Activated naive CD4-positive, alpha-beta T cell treated with anti-CD3 and anti-CD28 coated beads, Interleukin-2, amount 50 U/mL, for 24 hours (primary cell): ENCODE measurements around the gene UFM1.

ENCODE experiments used
- H3K27ac Mint-ChIP-seq: one replicate; pipeline ENCODE4 v1.8.0; 2021; ENCODE audit warnings: mild to moderate bottlenecking, mixed read lengths
- H3K27me3 Mint-ChIP-seq: one replicate; pipeline ENCODE4 v1.8.0; 2021; ENCODE audit warnings: mixed read lengths
- H3K36me3 Mint-ChIP-seq: one replicate; pipeline ENCODE4 v1.8.0; 2021; ENCODE audit warnings: mixed read lengths
- H3K4me1 Mint-ChIP-seq: one replicate; pipeline ENCODE4 v1.8.0; 2021; ENCODE audit warnings: mixed read lengths
- H3K4me3 Mint-ChIP-seq: one replicate; pipeline ENCODE4 v1.8.0; 2021; ENCODE audit warnings: mild to moderate bottlenecking, mixed read lengths
- H3K9me3 Mint-ChIP-seq: one replicate; pipeline ENCODE4 v1.8.0; 2021; ENCODE audit warnings: mixed read lengths

The UFM1 gene

DNA sequence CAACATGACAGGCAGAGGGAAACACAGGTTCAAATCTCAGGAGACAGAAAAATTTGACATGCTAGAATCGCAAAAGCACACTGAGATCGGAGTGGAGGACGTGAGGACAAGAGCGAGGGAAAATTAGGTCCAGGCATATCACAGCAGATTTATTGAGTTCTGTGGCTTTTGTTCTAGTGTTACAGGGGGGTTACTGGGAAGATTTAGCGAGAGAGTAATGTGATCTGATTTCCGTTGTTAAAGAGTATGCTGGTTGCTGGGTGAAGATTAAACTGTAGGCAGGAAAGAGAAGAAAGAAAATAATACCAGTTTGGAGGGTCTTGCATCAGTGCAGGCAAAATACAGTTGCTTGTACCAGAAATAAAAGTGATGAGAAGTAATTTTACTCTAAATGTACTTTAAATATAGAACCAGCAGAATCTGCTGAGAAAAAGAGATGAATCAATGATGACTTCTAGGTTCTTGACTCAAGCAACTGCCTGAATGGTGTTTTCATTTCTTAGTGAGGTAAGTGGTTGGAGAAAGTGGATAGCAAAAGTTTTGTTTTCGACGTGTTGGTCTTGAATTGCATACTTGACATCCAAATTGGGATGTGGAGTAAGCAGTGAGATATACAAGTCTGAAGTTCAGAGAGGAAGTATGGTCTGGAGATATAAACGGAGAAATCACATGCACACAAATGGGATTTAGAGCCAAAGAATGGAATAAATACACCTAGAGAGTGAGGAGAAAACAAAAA lies 35.7 kb downstream of the UFM1 start:
- H3K4me3 Mint-ChIP-seq, result no peak overlapping the region
- H3K36me3 Mint-ChIP-seq, result no peaks in the 10 kb centered on the region
- H3K27me3 Mint-ChIP-seq, result peaks cover 9% of the 10 kb centered on the region
- no peaks in the 10 kb centered on the region for H3K9me3 Mint-ChIP-seq
- no peak overlapping the region for H3K27ac Mint-ChIP-seq
- no peaks in the 10 kb centered on the region for H3K4me1 Mint-ChIP-seq

DNA sequence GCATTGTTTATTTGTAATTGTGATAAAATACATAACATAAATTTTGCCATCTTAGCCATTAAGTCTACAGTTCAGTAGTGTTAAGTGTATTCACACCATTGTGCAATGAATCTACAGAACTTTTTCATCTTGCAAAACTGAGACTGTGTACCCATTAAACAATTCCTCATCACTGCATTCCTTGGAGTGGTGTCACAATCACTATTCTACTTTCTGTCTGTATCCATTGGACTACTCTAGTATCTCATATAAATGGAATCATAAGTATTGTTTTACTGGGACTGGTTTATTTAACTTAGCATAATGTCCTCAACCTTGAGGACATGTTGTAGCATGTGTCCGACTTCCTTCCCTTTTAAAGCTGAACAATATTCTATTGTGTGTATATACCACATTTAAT lies 36.8 kb downstream of the UFM1 start:
- no peak overlapping the region for H3K4me3 Mint-ChIP-seq
- no peaks in the 10 kb centered on the region for H3K9me3 Mint-ChIP-seq
- no peaks in the 10 kb centered on the region for H3K4me1 Mint-ChIP-seq
- no peaks in the 10 kb centered on the region for H3K36me3 Mint-ChIP-seq
- peaks cover 8% of the 10 kb centered on the region for H3K27me3 Mint-ChIP-seq
- H3K27ac Mint-ChIP-seq, result no peak overlapping the region

DNA sequence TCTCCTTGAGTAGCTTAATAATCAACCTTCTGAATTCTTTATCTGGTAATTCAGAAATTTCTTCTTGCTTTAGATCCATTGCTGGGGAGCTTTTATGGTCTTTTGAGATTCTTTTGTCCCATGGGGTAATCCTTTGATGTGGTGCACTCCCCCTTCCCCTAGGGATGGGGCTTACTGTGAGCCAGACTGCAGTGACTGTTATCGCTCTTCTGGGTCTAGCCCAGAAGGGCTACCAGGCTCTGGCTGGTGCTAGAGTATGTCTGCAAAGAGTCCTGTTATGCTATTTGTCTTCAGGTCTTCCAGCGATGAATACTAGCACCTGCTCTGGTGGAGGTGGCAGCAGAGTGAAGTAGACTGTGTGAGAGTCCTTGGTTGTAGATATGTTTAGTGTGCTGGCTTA lies 41.7 kb downstream of the UFM1 start:
- Mint-ChIP-seq H3K4me1 (no peaks in the 10 kb centered on the region), H3K36me3 (no peaks in the 10 kb centered on the region), H3K4me3 (no peak overlapping the region), H3K27ac (no peak overlapping the region), H3K9me3 (no peaks in the 10 kb centered on the region), H3K27me3 (peaks cover 20% of the 10 kb centered on the region)

DNA sequence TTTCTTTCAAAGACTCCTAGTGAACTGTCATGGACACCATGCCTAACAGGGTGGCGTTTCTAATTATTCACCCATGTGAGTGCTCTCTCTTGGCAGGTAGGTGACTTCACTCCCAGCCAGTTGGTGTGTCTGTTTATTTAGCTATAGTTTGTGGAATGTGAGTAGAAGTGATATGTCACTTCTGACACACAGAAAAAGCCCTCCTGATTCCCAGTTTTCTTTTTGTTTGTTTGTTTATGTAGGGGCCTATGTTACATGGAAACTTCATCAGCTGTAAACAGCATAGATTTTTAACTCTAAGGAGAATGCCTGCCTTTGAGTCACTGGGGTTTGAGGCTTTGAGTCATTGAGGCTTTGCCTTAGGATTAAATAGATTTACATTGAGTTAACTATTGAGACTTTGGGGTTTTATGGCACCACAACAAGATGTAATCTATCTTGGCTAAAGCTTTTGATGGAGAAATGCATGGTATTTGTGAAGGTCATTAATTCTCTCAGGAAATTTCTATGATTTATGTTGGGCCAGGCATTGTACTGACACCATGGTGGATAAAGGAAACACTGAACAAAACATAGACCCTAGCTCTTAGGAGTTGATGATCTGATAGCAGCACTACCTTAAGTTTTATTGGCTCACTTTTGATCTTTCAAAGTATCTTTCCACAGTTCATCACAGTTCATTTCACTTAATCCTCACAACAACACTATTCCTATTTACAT lies 45.3 kb downstream of the UFM1 start:
- H3K27ac Mint-ChIP-seq, result no peak overlapping the region
- peaks cover 16% of the 10 kb centered on the region for H3K27me3 Mint-ChIP-seq
- H3K4me3 Mint-ChIP-seq, result no peak overlapping the region
- H3K36me3 Mint-ChIP-seq, result no peaks in the 10 kb centered on the region
- peaks cover 3% of the 10 kb centered on the region for H3K4me1 Mint-ChIP-seq
- no peaks in the 10 kb centered on the region for H3K9me3 Mint-ChIP-seq

DNA sequence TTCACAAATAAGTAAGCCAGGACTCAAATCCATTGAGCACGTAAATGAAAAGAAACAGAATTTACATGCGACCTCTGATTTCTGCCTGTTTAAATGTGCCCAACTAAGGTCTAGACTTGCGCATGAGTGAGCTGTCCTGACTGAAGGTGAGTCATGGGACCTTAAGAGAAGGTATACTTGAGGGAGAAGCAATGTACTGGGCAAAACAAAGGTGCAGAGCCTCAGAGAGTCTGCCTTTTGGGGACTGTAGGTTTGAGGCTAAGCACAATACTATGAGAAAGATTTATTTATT lies 45.8 kb downstream of the UFM1 start:
- Mint-ChIP-seq H3K9me3 (no peaks in the 10 kb centered on the region), H3K27me3 (peaks cover 19% of the 10 kb centered on the region), H3K36me3 (no peaks in the 10 kb centered on the region), H3K4me1 (peaks cover 3% of the 10 kb centered on the region), H3K4me3 (no peak overlapping the region), H3K27ac (no peak overlapping the region)

DNA sequence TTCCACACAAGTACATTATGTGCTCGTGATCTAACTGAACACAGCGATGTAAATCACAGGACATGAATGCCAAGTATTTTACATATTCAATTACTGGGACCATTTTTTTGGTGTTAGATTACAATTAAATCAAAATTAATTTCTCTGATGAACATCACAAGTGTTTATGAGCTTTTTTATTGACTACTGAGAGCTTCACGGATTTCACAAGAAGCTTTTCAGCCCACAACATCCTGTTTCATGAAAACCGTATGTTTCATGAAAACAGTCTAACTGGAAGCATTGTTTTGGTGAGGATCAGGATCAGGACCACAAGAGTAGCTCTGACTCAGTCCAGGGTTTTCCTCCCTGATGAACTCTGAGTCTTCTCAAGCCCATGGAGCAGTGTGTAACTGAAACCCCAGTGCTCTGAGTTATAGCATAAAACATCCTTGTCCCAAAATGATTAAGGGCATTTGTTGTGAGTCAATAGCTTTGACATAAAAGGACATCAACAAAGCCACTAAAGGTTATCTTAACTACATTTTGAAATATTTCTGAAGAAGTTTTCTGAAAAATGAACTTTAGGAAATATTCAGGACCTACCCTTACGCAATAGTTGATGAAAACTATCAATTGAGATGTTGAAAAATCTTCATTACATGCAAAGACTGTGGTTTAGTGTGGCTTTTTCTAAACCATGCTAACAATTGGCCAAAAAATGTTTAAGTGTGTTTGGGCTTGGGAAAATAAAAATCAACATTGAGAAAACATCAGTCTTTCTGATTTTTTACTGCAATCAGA lies 49.3 kb downstream of the UFM1 start:
- Mint-ChIP-seq H3K9me3 (no peaks in the 10 kb centered on the region), H3K27ac (no peak overlapping the region), H3K27me3 (peaks cover 20% of the 10 kb centered on the region), H3K4me1 (peaks cover 3% of the 10 kb centered on the region), H3K4me3 (no peak overlapping the region), H3K36me3 (no peaks in the 10 kb centered on the region)

DNA sequence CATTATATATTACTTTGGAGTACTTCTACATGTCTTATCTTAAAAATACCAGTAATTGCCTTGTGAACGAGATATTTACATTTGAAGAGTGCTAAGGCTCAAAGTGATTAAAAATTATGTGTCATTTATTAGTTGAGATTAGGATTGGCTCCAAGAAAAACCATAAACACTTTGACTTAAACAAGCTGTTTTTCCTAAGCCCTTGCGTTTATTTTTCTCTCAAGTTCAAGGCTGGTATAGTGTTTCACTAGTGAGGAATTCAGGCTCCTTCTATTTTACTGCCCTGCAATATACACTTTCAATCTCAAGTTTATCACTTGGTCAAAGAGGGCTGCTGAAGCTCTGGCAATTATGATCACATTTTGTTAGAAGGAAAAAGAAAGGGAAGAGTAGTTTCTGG lies 49.9 kb downstream of the UFM1 start:
- no peaks in the 10 kb centered on the region for H3K9me3 Mint-ChIP-seq
- H3K27ac Mint-ChIP-seq, result no peak overlapping the region
- H3K27me3 Mint-ChIP-seq, result peaks cover 18% of the 10 kb centered on the region
- H3K36me3 Mint-ChIP-seq, result no peaks in the 10 kb centered on the region
- peaks cover 3% of the 10 kb centered on the region for H3K4me1 Mint-ChIP-seq
- H3K4me3 Mint-ChIP-seq, result no peak overlapping the region

DNA sequence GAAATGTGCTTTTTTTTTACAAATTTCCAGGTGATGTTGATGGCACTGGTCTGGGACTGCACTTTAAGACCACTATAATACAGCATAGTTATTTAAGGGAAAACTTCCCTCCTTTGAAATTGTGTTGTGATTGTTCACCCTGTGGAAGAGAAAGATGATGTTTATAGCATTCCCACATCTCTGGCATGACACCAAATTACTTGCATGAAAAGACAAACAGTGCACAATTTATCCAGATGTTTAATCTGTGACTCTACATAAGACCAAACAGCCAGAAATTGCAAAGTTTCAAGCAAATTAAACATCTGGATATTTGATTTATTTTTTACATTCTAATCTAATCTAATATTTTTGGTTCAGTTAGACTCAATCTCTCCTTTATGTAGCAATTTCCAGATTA lies 51.6 kb downstream of the UFM1 start:
- Mint-ChIP-seq H3K27ac (no peak overlapping the region), H3K9me3 (no peaks in the 10 kb centered on the region), H3K4me3 (no peak overlapping the region), H3K36me3 (no peaks in the 10 kb centered on the region), H3K27me3 (peaks cover 11% of the 10 kb centered on the region), H3K4me1 (peaks cover 3% of the 10 kb centered on the region)

DNA sequence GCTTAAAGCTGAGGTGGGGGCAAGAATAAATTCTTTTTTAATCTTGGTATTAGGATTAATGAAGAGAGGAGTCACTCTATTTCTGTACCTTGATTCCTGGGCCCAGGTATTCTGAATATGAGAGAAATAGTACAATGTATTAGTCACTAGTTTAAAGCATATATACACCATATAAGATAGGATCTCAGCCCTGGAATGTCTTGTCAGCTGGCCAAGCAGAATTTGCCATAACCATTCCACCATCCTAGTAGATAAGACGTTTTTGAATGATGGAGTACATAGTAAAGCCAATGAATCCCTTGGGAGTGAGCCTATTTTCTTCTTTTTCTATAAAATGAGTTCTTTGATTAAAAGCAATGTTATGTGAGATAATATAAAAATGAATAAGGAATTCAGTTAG lies 55.6 kb downstream of the UFM1 start:
- Mint-ChIP-seq H3K27ac (no peak overlapping the region), H3K27me3 (peaks cover 13% of the 10 kb centered on the region), H3K9me3 (no peaks in the 10 kb centered on the region), H3K4me1 (no peaks in the 10 kb centered on the region), H3K36me3 (no peaks in the 10 kb centered on the region), H3K4me3 (no peak overlapping the region)

DNA sequence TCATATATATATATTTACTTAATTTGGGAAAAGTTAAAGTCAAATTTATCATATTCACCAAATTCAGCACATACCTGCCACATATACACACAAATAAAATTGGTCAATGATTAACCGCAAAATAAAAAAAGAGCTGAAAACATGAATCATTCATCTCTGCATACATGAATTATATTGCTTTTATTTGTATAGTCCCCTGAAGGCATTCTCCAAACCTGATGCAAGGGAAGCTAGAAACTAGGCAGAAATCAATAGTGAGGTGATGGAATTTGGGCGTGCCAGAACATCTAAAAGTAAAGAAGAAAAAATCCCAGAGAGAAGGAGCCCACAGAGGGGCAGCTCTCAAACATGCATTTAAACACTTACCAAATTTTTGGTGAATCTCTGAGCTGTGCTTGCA lies 60.1 kb downstream of the UFM1 start:
- H3K9me3 Mint-ChIP-seq, result no peaks in the 10 kb centered on the region
- no peaks in the 10 kb centered on the region for H3K4me1 Mint-ChIP-seq
- no peaks in the 10 kb centered on the region for H3K36me3 Mint-ChIP-seq
- H3K27ac Mint-ChIP-seq, result no peak overlapping the region
- H3K27me3 Mint-ChIP-seq, result peaks cover 11% of the 10 kb centered on the region
- no peak overlapping the region for H3K4me3 Mint-ChIP-seq

DNA sequence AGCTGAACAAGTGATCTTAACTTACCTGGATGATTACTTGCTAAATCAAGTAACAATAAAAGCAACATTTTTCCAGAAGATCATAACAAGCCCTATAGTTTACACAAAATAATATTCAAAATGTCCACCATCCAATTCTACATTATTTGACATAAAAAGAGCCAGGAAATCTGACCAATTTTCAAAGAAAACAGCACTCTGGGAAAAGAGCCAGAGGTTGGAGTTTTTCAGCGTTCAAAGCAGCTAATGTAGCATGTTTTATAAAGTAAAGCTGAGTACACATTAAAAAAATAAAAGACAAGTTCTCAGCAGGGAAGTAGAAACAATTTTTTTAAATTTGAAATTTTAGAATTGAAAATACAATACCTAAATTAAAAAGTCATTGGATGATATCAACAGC lies 62.6 kb downstream of the UFM1 start:
- H3K36me3 Mint-ChIP-seq, result no peaks in the 10 kb centered on the region
- H3K4me3 Mint-ChIP-seq, result no peak overlapping the region
- peaks cover 11% of the 10 kb centered on the region for H3K27me3 Mint-ChIP-seq
- H3K9me3 Mint-ChIP-seq, result no peaks in the 10 kb centered on the region
- H3K27ac Mint-ChIP-seq, result no peak overlapping the region
- H3K4me1 Mint-ChIP-seq, result peaks cover 6% of the 10 kb centered on the region
